ENCODE data around the gene MYDGF. TPM values are rescaled to one million over a fixed set of nuclear protein-coding genes. Genes with fewer than 3 reads are reported as not detected.

MYDGF gene
- polyA plus RNA-seq, 1 experiment, result 126 TPM

GRCh38 chr19:4650159-4650558 lies 20.0 kb downstream of the MYDGF start:
- ChIA-PET POLR2A (interaction anchor here (0.6 kb wide), 1 partner anchor 20 kb away, joined by 3 read pairs; the partner anchor contains the start of gene MYDGF), CTCF (interaction anchor here (0.6 to 1.1 kb wide), 3 partner anchors 141 to 383 kb away, joined by 3 to 7 read pairs (median 4); partner anchors contain the start of gene FEM1A)
- DNase-seq (ENCODE audit: low read depth, low spot score), result no peak

GRCh38 chr19:4649392-4650047 lies 20.6 kb downstream of the MYDGF start:
- no peaks in the 10 kb centered on the region; the same call in 1 of the 2 replicates for H3K9me3 ChIP-seq (ENCODE audit: control insufficient read depth, insufficient read depth, low read length)
- DNase-seq (ENCODE audit: low read depth, low spot score), result no peak
- H3K4me3 ChIP-seq (ENCODE audit: low read depth, low read length), result no peak overlapping the region
- POLR2A ChIA-PET, result interaction anchor here (0.6 to 0.7 kb wide), 2 partner anchors 8 to 158 kb away, joined by 4 to 6 read pairs; no protein-coding TSS in a partner anchor
- no peak for TF ChIP-seq CTCF (IDR thresholded peaks at IDR 0.05; ENCODE audit: low read depth, low read length)
- no peaks in the 10 kb centered on the region for H3K27me3 ChIP-seq (ENCODE audit: control insufficient read depth, insufficient read depth, low read length)
- CTCF ChIA-PET, result interaction anchor here (0.6 kb wide), 1 partner anchor 662 kb away, joined by 7 read pairs; no protein-coding TSS in a partner anchor
- no peak overlapping the region for H3K27ac ChIP-seq (ENCODE audit: low read depth, low read length)

More at GRCh38 chr19:4650159-4650558, 20.0 kb downstream of the MYDGF start:
- Histone ChIP-seq H3K27me3 (ENCODE audit: control insufficient read depth, insufficient read depth, low read length) (no peaks in the 10 kb centered on the region), H3K9me3 (ENCODE audit: control insufficient read depth, insufficient read depth, low read length) (no peaks in the 10 kb centered on the region; the same call in 1 of the 2 replicates), H3K4me3 (ENCODE audit: low read depth, low read length) (no peak overlapping the region), H3K27ac (ENCODE audit: low read depth, low read length) (no peak overlapping the region)
- TF ChIP-seq CTCF (IDR thresholded peaks at IDR 0.05; ENCODE audit: low read depth, low read length), result no peak

DNA sequence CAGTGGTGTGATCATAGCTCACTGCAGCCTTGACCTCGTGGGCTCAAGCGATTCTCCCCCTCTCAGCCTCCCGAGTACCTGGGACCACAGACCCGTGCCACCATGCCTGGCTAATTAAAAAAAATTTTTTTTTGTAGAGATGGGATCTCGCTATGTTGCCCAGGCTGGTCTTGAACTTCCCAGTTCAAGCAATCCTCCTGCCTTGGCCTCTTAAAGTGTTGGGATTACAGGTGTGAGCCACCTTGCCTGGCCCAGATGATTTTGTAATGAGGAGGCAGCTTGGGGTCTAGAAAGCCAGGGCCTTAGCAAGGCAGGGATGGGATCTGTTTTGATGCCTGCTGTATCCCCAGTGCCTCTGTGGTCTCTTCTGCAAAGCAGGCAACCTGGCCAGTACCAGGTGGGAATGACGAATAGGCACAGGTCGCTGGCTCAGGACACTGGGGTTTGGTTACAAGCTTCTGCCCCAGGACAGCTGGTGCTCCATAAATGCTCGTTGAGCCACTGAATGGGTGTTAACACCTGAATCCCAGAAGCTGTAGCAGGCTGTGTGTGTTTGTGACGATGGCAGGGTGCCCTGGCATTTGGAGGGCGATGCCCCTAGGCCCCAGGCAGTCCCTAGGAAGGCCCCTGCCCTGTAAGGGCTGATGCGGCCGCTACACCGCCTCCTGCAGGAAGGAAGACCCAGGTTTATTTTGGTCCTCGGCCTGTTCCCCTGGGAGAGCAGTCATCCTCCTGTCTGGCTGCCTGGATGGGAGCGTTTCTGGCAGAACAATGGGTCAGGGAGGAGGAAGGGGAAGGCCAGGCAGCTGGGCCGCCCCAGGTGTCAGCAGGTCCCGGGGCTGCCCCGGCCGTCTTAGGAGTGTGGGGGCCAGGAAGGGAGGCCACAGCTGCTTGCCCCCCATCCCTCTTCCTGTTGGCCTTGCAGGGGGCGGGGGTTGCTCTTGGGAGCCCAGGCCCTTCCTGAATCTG lies 22.2 kb downstream of the MYDGF start:
- CTCF ChIA-PET, result interaction anchor here (0.7 kb wide), 1 partner anchor 12 kb away, joined by 3 read pairs; no protein-coding TSS in a partner anchor
- Histone ChIP-seq H3K9me3 (ENCODE audit: control insufficient read depth, insufficient read depth, low read length) (no peaks in the 10 kb centered on the region; the same call in 1 of the 2 replicates), H3K27ac (ENCODE audit: low read depth, low read length) (no peak overlapping the region), H3K4me3 (ENCODE audit: low read depth, low read length) (no peak overlapping the region), H3K27me3 (ENCODE audit: control insufficient read depth, insufficient read depth, low read length) (no peaks in the 10 kb centered on the region)
- DNase-seq (ENCODE audit: low read depth, low spot score), result no peak
- no peak for TF ChIP-seq CTCF (IDR thresholded peaks at IDR 0.05; ENCODE audit: low read depth, low read length)
- POLR2A ChIA-PET, result interaction anchor here (0.7 kb wide), 1 partner anchor 381 kb away, joined by 9 read pairs; no protein-coding TSS in a partner anchor

- H3K9me3 ChIP-seq (ENCODE audit: control insufficient read depth, insufficient read depth, low read length), result no peaks in the 10 kb centered on the region; the same call in 1 of the 2 replicates
- no peak overlapping the region for H3K27ac ChIP-seq (ENCODE audit: low read depth, low read length)
- no peaks in the 10 kb centered on the region for H3K27me3 ChIP-seq (ENCODE audit: control insufficient read depth, insufficient read depth, low read length)
- TF ChIP-seq CTCF (IDR thresholded peaks at IDR 0.05; ENCODE audit: low read depth, low read length), result no peak
- ChIA-PET POLR2A (interaction anchor here (0.7 kb wide), 2 partner anchors 12 to 117 kb away, joined by 3 to 4 read pairs; no protein-coding TSS in a partner anchor), CTCF (no interaction called here)
- H3K4me3 ChIP-seq (ENCODE audit: low read depth, low read length), result no peak overlapping the region
- no peak for DNase-seq (ENCODE audit: low read depth, low spot score)
Observed at GRCh38 chr19:4645718-4646117, 24.4 kb downstream of the MYDGF start.

Data from AG04450 (cell line).